HG03280 (cell line): ENCODE data around the gene CDKL5.
"Not testable (repeated sequence)": the region's sequence is repeated elsewhere in the genome, so short reads cannot be mapped to it uniquely, and the experiment has no call there.

Source experiments
- ATAC-seq: cut with Tn5 transposase; IDR thresholded peaks from one replicate; pipeline ENCODE4 v1.9.1; 2021; ENCODE audit warnings: mild to moderate bottlenecking, moderate library complexity; ENCODE audit not compliant: unreplicated experiment

Gene CDKL5

DNA sequence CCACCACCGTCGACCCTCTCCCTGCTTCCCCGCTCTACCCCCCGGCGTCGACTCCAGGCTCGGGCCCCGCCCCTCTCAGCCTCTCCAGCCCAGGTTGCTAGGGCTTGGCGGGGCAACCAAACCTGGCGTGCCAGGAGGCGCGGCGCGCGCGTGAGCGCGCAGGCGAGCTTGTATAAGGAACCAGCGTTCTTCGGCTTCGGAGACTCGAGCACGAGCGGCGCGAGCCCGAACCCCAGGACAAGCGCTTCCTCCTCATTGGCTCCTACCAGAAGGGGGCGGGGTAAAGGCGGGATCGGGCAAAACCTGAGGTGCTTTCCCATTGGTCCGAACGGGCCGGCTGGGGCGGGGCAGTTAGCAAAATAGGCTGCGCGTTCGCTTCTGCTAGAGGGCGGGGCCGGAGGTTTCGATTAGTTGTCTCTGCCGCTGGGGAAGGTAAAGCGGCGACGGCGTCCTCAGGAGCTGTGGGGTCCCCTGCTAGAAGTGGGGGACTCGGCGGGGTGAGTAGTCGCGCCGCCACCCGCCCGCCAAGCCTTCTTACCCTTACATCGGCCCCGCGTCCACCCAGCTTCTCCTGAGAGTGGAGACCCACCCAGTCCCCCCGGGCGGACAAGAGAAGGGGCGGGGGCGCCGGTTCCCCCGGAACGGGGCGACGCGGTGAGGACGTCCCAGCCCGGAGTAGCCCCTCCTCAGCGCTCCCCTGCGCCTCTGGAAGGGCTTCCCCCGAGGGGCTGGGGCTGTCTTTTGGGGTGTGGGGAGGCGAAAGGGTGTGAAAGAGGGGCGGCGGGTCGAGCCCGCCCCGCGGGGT lies at the start of gene CDKL5:
TSS of gene CDKL5 (plus strand) at position 410 of the 805 bp plus-strand sequence. CDS start 81,489 bp downstream, outside the sequence.
- peak; percentile 91 for ATAC-seq

DNA sequence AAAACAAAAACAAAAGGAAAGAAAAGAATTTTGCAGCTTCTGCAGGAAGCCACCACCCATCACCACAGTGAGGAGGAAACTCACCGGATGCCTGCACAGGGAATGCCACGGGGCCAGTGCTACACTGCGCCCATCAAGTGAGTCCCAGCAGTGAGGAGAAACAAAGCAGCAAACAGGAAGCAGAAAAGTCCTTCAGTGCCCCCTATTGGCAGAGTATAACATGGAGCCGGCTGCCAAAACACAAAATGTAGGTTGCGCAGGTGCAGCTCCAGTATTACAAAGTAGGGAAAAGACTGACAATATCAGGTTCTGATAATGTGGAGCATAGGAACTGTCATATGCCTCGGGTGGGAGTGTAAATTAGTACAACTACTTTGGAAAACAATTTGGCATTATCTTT lies 47.6 kb upstream of the CDKL5 start:
- ATAC-seq: no peak

DNA sequence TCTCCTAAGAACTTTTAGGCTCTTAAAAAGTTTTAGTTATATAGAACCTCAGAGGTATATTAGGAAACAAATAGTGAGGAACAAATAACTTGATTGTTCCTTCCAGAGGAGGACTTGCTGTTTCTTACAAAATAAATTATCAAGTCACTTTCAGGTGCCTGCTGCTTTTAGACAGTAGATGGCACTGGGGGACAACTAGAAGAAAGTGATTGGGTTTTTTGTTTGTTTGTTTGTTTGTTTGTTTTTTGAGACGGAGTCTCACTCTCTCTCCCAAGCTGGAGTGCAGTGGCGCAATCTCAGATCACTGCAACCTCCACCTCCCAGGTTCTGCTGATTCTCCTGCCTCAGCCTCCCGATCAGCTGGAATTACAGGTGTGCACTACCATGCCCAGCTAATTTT lies 35.4 kb upstream of the CDKL5 start:
- ATAC-seq: no peak

DNA sequence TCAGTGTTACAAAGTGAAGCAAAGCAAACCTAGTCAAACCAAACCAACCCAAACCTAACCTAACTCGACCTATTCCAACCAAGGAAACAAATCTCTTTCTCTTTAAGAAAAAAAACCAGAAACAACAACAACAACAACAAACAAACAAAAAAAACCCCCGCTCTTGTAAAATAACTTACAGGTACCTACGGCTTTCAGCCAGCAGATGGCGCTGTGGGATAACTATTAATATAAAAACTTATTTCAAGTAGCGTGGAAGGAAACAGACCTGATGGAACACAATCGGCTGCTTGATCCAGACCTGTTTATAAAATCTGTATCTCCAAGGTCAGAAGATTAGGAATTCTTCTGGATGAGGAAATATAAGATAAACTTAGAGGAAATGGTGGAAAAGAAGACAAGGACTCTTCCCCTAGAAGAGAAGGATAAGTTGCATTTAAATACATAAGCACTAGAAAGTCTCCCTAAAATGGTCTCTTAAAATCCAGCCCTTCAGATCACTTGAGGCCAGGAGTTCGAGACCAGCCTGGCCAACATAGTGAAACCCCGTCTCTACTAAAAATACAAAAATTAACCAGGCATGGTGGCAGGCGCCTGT lies 34.4 kb upstream of the CDKL5 start:
- ATAC-seq: no peak

DNA sequence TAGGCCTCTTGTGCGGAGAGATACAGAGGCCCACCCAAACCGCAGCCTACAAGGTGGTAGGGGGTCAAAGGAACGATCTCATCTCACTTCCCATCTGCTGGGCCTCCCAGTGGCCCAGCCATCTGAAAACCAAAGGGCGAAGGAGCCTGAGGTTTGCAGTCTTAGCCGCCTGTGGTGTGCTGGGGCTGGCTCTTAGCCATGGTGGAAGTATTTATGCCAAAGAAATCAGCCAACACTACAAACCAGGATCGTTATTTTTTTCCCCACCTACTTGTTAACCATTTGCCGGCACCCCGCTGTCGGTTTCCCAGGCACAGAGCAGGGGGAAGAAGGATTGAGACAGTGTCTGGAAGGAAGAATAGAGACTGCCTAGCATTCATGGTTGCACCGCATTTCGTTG lies 30.9 kb upstream of the CDKL5 start:
- ATAC-seq: no peak

DNA sequence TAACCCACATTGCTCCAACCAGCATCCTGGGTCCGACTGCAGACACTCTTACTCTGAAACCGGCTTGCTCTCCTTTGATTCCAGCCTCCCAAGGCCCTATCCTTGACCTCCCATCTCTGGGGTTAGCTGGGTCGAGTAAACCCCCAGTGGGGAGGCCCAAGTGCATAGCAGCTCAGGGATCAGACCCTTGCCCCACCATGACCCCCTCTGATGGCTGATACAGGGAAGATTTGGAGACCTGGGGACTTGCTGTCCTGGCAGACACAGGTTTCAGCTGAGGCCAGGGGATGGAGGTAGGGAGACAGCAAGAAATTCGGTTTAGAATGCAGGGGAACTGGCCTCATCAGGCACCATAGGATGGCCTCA lies 23.6 kb upstream of the CDKL5 start:
- no peak for ATAC-seq

DNA sequence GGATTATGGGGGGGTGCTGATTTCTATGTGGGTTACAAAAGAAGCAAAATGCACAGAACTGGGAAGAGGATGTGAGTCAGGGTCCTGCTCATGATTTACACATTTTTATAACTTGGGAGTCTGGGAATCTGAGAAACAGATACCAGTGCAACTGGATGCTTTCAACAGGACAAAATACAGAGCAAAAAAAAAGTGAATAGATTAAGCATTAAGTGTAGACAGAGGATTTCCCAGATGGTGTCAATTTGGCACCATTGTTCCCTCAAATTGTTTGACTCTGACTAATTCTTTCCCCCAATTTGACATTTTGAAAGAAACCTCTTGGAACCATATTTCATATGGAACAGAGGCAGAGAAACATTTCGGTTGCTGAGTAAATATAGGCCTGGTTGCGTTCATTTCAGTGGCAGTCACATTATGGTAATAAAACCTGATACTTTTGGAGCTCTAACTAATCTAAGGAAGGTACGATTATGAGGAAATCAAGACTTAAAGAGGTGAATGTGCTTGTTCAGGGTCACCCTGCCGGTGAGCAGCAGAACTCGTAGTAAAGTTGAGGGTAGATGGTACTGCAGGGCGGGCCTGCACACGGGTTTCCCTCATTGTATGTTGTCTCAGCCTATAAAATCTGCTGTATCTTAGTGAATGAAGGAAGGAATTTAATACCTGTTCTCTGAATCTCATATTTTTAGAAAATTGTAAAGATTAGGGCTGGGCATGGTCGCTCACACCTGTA lies 18.7 kb upstream of the CDKL5 start:
- no peak for ATAC-seq

DNA sequence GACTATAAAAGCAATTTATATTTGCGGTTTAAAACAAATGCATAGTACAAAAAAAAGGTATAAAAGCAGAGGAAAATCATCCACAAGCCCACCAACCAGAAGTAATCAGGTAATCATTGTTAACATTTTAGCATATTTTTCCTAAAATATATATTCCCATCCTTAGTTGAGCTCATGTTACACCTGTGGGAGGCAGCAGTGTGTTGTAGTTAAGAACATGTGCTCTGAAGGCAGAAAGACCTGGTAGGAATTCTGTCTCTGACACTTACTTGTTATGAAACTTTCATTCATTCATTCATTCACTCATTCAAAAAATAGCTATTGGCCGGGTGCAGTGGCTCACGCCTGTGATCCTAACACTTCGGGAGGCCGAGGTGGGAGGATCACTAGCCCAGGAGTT lies 15.4 kb upstream of the CDKL5 start:
- ATAC-seq: no peak

DNA sequence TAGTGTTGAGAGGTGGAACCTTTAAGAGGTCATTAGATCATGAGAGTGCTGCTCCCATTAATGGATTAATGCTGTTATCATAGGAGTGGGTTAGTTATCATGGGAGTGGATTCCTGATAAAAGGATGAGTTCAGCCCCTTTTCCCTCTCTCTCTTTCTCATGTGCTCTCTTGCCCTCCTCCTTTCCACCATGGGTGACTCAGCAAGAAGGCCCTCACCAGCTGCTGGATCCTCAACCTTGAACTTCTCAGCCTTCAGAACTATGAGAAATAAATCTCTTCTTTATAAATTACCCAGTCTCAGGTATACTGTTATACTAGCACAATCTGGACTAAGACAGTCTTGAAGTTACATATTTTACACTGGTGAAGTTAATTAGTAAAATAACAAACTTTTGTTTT lies 10.0 kb upstream of the CDKL5 start:
- no peak for ATAC-seq

DNA sequence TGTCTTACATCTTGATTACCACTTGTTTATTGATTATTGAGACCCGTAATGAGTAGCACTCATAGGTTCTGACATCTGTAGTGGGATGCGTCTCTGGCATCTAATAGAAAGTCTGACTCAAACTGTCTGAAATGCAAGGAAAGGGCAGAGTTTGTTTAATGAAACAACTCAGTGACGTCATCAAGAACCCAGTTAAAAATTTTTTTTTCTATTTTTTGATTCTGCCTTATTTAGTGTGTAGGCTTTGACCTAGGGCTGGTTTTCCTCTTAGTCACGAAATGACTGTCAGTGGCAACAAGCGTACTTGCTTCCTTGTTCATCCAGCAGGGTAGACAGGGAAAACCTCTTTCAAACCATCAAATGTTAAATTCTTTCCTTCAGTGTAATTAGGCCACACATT lies 3.1 kb upstream of the CDKL5 start:
- no peak for ATAC-seq

DNA sequence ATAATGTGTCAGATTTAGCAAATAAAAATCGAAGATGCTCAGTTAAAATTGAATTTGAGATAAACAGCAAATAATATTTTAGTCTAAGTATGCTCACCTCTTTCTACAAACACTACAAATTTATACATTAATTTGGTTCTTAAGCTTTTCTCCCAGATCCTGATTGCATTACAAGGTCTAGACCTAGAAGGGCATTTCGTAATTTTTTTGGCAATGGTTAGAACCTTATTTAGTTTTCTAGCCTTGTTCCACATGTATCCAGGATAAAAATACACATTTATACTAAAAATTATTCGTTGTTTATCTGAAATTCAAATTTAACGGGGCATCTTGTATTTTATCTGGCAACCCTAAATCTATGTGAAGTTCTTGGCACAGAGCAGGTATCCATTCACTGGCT lies 2.5 kb upstream of the CDKL5 start:
- no peak for ATAC-seq

DNA sequence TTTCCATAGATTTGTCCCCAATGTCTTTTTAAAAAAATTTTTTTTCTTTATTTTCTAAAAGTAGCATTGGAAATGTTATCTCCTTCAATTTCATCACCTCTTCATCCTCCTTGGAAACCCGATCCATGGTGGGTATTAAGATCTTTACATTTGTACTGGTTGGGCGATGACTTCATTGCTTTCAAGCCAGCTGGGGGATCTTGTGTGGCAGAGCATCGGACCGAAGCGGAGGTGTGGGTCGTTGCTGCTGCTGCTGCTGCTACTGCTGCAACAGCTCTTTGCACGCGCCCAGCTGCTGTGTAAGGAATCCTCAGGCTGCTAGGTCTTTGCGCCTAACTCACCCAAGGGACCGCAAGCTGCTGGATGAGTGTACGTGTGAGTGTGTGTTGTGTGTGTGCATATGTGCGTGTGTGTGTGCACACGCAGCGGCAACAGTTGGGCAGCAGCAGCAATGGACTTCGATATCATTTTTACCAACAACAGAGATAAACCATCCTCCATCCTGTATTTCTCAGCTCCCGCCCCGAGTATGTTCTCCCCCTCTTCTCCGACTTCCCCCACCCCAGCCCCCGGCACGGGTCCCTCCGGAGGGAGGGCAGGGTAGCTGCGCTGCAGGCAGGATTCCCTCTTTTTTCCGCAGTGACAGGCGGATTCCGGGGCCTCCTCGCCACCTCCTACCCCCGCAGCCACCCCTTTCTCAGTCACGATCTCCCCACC lies 768 bp upstream of the CDKL5 start:
- no peak for ATAC-seq

DNA sequence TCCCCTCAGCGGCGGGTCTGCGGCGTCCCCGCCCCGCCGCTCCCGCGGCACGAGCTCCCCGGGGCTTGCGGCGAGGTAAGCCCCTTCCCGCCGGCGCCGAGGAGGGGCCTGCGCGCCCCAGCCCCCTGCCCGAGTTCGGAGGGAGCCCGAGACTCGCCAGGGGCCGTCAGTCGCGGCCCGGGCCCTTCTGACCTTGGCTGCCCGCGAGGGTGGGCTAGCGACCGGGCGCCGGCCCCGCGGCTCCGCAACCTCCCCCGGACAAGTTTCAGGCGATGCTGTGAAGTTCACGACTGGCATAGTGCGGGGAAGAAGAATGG lies 554 bp downstream of the CDKL5 start:
- peak; percentile 7 for ATAC-seq

DNA sequence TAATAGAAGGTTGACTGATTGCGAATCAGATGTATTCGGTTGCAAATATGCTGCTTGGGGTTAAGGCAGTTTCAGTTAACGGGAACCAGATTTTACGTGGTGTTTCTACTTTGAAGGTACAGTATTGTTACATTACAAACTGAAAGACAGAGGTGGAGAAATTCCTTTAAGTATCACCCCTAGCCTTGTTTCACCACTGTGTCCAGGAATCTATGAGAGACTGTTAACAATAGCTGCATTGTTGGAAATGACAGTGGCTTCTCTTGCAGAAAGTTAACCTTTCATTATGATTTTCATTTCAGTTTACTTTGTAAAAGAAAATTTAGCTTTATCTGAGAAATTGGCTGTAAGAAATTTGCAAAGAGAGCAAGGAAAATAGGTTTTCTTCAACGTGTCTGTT lies 2.6 kb downstream of the CDKL5 start:
- no peak for ATAC-seq

DNA sequence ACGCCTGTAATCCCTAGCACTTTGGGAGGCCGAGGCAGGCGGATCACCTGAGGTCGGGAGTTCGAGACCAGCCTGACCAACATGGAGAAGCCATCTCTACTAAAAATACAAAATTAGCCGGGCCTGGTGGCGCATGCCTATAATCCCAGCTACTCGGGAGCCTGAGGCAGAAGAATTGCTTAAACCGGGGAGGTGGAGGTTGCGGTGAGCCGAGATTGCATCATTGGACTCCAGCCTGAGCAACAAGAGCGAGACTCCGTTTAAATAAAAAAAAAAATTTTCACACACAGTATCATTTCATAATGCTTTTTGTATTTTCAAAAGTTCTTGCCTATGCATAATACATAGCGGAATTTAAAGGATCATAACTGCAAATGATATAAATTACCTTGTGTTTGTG lies 7.9 kb downstream of the CDKL5 start:
- not testable (repeated sequence) for ATAC-seq

DNA sequence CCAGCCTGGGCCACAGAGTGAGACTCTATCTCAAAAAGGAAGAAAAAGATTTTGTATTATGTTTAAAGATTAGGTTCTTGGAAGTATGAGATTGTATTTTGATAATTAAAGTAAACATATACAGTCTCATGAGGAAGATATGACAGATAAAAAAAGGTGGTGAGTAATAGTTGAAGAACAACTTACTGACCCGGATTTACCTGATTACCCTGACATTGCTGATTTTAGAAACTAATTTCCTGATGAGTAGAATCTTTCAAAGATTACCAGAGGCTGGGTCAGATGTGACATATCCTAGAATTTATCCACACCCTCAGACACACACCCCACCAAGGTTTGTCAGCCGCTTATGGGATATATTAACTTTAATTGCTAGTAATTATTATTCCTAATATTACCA lies 9.5 kb downstream of the CDKL5 start:
- ATAC-seq: no peak

DNA sequence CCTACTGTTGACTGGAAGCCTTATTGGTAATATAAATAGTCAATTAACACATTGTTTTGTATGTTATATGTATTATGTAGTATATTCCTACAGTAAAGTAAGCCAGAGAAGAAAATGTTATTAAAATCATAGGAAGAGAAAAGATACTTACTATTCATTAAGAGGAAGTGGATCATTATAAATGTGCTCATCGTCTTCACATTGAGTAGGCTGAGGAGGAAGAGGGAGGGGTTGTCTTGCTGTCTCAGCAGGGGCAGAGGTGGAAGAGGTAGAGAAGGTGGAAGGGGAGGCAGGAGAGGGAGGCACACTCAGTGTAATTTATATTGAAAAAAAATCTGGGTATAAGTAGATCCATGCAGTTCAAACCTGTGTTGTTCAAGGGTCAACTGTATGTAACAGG lies 10.6 kb downstream of the CDKL5 start:
- no peak for ATAC-seq

DNA sequence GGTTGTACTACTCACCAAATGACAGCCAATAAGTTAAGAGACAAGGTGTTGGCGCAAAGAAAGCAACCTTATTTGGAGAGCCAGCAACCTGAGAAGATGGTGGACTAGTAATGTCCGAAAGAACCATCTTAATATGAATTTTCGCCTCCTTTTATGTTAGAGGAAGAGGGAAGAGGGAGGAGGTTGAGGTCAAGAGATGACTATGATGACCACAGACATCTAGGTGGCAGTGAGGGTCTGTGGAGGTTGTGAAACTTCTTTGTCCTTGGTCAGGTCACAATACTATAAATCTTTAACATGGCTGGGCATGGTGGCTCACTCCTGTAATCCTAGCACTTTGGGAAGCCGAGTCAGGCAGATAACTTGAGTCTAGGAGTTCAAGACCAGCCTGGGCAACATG lies 15.4 kb downstream of the CDKL5 start:
- no peak for ATAC-seq

DNA sequence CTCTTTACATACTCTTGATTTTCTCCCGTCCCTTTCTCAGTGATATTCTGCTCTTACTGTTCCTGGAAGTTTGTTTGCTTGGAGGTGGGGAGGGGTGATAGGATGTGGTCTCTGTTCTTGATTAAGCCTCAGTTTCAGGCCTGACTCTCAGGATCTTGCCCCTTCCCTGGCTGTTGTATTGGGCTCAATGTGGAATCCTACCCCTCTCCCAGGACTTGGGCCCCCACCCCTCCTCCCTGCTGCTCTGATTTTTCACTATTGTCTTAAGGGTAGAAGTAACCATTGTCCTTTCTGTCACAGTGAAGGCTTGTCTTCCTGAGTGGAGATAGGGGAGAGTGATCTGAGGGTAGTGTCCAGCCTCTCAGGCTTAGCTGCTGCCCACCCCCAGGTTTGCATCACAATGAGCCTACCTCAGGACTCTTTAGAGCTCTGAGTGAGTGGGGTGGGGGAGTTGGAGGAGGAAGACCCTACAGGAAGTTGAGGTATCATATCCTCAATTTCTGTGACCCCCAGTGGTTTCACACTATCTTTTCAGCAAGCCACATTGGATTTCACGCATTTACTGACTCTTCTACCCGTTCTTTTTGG lies 16.5 kb downstream of the CDKL5 start:
- no peak for ATAC-seq

DNA sequence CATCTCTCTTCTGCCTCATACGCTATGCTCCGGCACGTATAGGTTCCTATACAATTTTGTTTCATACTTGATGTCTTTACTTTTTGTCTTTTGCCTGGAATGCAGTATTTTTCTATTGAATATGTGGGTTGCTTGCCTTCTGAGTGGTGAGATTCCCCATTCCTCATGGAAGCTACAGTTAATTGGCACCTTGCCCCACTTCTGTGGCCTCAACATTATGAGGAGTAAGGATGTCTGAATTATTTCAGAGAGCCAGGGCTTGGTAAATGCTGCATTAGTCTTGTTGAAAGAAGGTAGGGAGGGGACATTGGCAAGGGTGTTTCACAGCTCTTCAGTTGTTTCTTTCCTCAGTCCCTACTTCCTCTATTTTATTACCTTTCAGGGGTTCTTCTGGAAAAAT lies 23.0 kb downstream of the CDKL5 start:
- no peak for ATAC-seq

DNA sequence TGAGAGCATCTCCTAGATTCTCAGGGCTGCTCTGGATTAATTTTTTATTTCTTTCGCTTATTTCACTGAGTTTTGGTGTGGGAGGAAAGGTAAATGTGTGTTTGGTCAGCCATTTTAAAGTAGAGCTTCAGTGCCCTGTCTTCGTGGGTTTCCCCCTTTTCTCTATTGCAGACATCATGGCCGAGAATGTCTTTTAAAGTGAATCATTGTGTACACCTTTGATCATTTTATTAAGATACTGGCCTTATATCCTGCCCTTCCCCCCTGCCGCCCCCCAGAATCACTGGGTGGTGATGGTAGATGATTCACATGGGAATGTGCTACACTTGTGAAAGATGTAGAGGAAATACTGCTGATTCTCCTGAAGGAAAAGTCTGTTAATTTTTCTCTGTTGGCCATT lies 23.8 kb downstream of the CDKL5 start:
- no peak for ATAC-seq
